WERI-Rb-1 (cell line): ENCODE data around the gene ULK4.

Experiments
- DNase-seq: peaks from one replicate; pipeline ENCODE4 v3.0.0-alpha.2; 2020
- H3K27ac ChIP-seq: fragments of 250-450 bp; sonication (Bioruptor Pico); 2 replicates; pipeline ENCODE4 v1.5.1; 2020; ENCODE audit warnings: mild to moderate bottlenecking, moderate library complexity
- H3K27me3 ChIP-seq: fragments of 250-450 bp; sonication (Bioruptor Pico); 2 replicates; pipeline ENCODE4 v1.5.1; 2021; ENCODE audit warnings: mild to moderate bottlenecking, low read depth, moderate library complexity; ENCODE audit not compliant: insufficient read depth, severe bottlenecking
- H3K36me3 ChIP-seq: fragments of 250-450 bp; sonication (Bioruptor Pico); 2 replicates; pipeline ENCODE4 v1.5.1; 2020; ENCODE audit warnings: mild to moderate bottlenecking, moderate library complexity
- H3K4me3 ChIP-seq: 2 replicates; pipeline ENCODE4 v1.5.1; 2011; ENCODE audit warnings: low read depth, mild to moderate bottlenecking, control low read depth, low read length
- H3K9me3 ChIP-seq: fragments of 250-450 bp; sonication (Bioruptor Pico); 2 replicates; pipeline ENCODE4 v1.5.1; 2021; ENCODE audit warnings: mild to moderate bottlenecking, moderate library complexity; ENCODE audit not compliant: severe bottlenecking
- CTCF ChIP-seq: IDR thresholded peaks from 2 replicates; pipeline ENCODE4 v1.5.1; 2011; ENCODE audit warnings: low read depth, mild to moderate bottlenecking, control low read depth, inconsistent platforms, low read length

Gene ULK4

DNA sequence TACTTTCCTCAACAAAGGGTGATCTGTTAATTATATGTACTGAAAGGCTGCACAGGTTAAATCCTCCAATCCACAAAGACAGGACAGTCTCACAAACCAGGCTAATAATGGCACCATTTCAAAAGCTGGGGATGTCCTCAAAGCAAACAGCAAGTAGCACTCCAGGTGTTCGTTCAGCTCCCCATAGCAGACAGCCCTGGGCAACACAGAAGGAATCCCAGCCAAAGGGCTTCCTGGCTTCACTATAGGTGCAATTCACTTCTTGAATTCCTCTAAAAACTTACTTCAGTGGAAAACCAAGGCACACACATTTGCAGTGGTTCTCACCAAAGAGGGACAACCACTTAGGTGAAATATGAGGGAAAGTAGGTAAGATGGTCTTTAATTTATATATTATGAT lies 595.9 kb downstream of the ULK4 start:
- no peaks in the 10 kb centered on the region for H3K9me3 ChIP-seq
- no peak overlapping the region for H3K27ac ChIP-seq
- no peaks in the 10 kb centered on the region for H3K36me3 ChIP-seq
- no peak overlapping the region for H3K4me3 ChIP-seq
- DNase-seq = no peak
- no peaks in the 10 kb centered on the region for H3K27me3 ChIP-seq
- no peak for TF ChIP-seq CTCF

GRCh38 chr3:41364736-41365135 lies 597.2 kb downstream of the ULK4 start:
- Histone ChIP-seq H3K27me3 (no peaks in the 10 kb centered on the region), H3K27ac (no peak overlapping the region), H3K9me3 (no peaks in the 10 kb centered on the region), H3K4me3 (no peak overlapping the region), H3K36me3 (no peaks in the 10 kb centered on the region)
- TF ChIP-seq CTCF = no peak
- no peak for DNase-seq

GRCh38 chr3:41363830-41364523 lies 597.9 kb downstream of the ULK4 start:
- DNase-seq = peak; percentile 56
- Histone ChIP-seq H3K36me3 (no peaks in the 10 kb centered on the region), H3K4me3 (no peak overlapping the region), H3K27me3 (no peaks in the 10 kb centered on the region), H3K27ac (no peak overlapping the region), H3K9me3 (no peaks in the 10 kb centered on the region)
- no peak for TF ChIP-seq CTCF

DNA sequence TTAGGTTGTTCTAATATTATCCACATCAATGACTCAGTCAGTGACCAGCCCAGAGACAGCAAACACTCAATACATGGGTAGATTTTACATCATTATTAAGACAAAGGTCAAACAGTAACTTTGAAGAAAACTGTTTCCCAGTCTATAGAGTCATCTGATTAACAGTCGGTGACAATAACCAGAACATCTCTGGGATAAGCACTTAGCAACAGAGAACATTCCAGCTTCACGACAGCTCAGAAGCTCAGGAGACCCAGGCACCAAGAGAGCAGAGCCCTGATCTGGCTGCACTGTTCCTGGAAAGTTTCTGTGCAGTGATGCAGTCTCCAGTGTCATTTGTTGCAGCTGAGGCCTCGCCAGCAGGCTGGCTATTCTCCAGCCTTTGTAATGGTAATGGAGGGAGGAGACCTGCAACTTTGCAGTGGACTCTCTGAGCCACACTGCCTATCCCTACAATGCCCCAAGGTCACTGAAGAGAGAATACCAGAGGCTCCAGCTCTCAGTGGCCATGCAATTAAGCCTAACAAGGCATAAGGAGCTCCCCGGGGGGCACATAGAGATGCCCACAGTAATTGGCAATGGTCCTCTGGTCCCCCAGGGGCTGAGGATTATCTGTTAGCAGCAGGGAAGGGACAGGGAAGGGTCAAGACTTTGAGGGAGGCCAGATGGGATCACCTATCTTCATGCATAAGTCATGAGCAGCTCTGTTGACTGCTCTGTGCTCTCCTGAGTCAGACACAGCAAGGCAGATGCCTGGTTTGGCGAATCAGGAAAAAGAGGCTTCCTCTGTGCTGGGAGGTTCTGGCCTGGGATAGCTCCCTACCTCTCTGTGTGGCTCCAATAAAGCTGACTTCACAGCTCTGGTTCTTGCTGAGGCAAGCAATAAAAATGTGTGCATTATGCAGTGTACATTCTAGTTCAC lies 599.0 kb downstream of the ULK4 start:
- no peak for TF ChIP-seq CTCF
- peak; percentile 16 for DNase-seq
- Histone ChIP-seq H3K9me3 (no peaks in the 10 kb centered on the region), H3K27me3 (no peaks in the 10 kb centered on the region), H3K36me3 (no peaks in the 10 kb centered on the region), H3K4me3 (no peak overlapping the region), H3K27ac (no peak overlapping the region)

DNA sequence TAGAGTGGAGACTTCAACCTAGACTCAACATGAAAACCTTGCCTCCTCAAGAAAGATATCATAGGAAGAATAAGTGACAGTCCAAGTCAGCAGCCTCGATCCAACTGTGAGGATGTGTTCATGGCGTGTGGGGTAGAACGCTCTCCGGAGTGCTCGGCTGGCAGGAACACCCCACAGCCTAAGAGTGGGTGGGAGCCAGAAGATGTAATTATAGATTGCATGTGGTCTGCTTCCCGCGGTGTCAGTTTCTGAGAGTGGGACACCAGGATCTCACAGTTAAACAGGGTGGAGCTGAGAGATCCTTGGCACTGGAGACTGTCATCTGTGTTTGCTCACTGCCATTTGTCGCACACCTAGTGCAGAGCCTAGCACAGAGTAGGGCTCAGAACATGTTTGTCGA lies 604.6 kb downstream of the ULK4 start:
- DNase-seq = no peak
- TF ChIP-seq CTCF = no peak
- no peaks in the 10 kb centered on the region for H3K9me3 ChIP-seq
- no peak overlapping the region for H3K27ac ChIP-seq
- no peaks in the 10 kb centered on the region for H3K27me3 ChIP-seq
- no peak overlapping the region for H3K4me3 ChIP-seq
- no peaks in the 10 kb centered on the region for H3K36me3 ChIP-seq
